ENCODE results near the gene CZIB. TPM values are rescaled to one million over a fixed set of nuclear protein-coding genes. Genes with fewer than 3 reads are reported as not detected.

The CZIB gene
- total RNA-seq, 1 experiment from 2014 or later: 72.7 TPM

DNA sequence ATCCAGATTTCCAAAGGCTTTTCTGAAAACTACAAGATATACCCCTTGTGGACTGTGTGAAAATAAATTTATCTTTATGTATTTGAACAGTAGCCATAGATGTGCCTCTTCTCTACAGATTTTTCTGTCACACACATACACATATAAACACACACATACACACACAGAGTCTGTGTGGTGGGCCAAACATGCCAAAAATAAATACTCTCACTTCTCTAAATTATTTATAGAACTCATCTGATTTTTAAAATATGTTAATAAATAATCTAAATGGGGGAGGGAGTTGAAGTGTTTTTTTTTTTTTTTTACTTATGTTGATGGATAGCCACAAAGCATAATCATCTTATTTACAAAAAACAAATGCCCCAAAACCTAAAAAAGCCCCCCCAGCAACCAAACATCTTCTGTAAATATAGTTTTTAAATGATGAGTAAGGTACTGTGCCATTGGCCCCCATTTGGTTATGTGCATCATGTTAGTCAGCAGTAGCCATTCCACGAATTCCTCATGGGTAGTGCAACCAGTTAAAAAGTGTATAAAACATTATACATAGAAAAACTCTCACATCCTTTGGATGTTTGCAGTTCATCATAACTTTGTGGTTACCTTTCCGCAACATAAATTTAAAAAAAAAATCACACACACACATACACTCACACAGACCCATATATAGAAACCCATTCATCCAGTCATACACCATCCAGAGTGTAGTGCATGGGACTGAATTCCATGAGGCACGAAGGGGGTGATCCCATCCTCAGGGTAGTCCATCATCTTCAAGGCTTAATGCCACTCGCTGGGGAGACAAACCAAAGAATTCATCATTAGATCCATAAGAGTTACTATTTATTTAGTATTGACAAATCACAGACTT, 26.1 kb upstream of the CZIB start:
- no peak overlapping the region for H3K27ac ChIP-seq (ENCODE audit: low read length)
- H3K4me2 ChIP-seq (ENCODE audit: low read depth, low read length, poor library complexity, severe bottlenecking): no peak overlapping the region
- H3K4me3 ChIP-seq (ENCODE audit: low read length): no peak overlapping the region
- no peaks in the 10 kb centered on the region for H3K27me3 ChIP-seq (ENCODE audit: low read length)
- H3K79me2 ChIP-seq (ENCODE audit: low read length): no peaks in the 10 kb centered on the region
- H2AFZ ChIP-seq (ENCODE audit: low read length): no peak overlapping the region
- peaks cover 58% of the 10 kb centered on the region; the same call in 1 of the 2 replicates for H3K36me3 ChIP-seq (ENCODE audit: insufficient read depth, low read length)
- H3K4me1 ChIP-seq (ENCODE audit: low read length): peaks cover 17% of the 10 kb centered on the region
- H3K9me3 ChIP-seq (ENCODE audit: low read length): no peaks in the 10 kb centered on the region
- H3K9ac ChIP-seq (ENCODE audit: low read length): no peak overlapping the region
- no peaks in the 10 kb centered on the region for H3K9me2 ChIP-seq (replicated peaks; ENCODE audit: insufficient read depth, low read length)
- DNase-seq: no peak
- H4K20me1 ChIP-seq (ENCODE audit: insufficient read depth, low read depth, low read length): no peaks in the 10 kb centered on the region

DNA sequence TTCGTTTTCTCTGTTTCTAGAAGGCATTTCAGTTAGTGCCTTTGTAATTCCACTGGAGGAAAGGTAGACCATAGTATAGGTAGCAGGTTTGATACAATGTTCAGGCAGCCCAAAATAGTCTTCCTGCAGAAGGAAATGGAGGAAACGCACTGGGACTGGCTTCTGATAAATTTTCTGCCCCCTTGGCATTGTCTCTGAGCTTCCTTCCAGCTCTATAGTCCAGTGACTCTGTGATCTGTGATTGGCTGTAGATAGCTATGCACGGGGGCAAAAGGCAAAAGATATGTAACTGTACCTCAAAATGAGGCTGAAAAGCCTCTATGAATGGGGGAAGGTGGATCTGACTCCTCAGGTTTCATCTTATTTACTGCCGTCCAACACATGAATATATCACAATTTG, 23.7 kb upstream of the CZIB start:
- peaks cover 20% of the 10 kb centered on the region for H3K4me1 ChIP-seq (ENCODE audit: low read length)
- H3K27me3 ChIP-seq (ENCODE audit: low read length): no peaks in the 10 kb centered on the region
- H3K27ac ChIP-seq (ENCODE audit: low read length): no peak overlapping the region
- DNase-seq: no peak
- H3K9me2 ChIP-seq (replicated peaks; ENCODE audit: insufficient read depth, low read length): no peaks in the 10 kb centered on the region
- H4K20me1 ChIP-seq (ENCODE audit: insufficient read depth, low read depth, low read length): no peaks in the 10 kb centered on the region
- no peak overlapping the region for H3K4me2 ChIP-seq (ENCODE audit: low read depth, low read length, poor library complexity, severe bottlenecking)
- H3K79me2 ChIP-seq (ENCODE audit: low read length): no peaks in the 10 kb centered on the region
- H3K4me3 ChIP-seq (ENCODE audit: low read length): no peak overlapping the region
- no peak overlapping the region for H3K9ac ChIP-seq (ENCODE audit: low read length)
- no peaks in the 10 kb centered on the region for H3K9me3 ChIP-seq (ENCODE audit: low read length)
- no peak overlapping the region for H2AFZ ChIP-seq (ENCODE audit: low read length)
- peaks cover 39% of the 10 kb centered on the region; the same call in 1 of the 2 replicates for H3K36me3 ChIP-seq (ENCODE audit: insufficient read depth, low read length)

DNA sequence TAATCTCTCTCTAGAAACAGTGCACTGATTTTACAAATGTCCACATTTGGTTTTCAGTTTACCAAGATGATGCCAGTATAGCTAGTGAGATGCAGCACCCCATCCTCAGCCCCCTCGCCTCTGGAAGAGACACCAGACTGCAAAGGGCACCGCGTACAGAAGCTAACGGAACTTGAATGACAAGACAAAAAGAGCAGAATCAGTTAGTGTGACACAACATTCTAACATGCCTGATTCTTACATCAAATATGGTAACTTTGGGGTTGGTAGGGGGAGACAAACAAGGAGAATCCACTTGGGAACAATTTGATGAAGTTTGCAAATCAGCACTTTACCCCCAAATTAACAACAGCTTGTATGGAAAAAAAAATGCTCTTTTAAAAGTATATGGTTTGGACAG, 21.9 kb upstream of the CZIB start:
- no peaks in the 10 kb centered on the region for H3K9me3 ChIP-seq (ENCODE audit: low read length)
- H3K4me2 ChIP-seq (ENCODE audit: low read depth, low read length, poor library complexity, severe bottlenecking): no peak overlapping the region
- H3K9me2 ChIP-seq (replicated peaks; ENCODE audit: insufficient read depth, low read length): no peaks in the 10 kb centered on the region
- H3K27ac ChIP-seq (ENCODE audit: low read length): no peak overlapping the region
- no peak overlapping the region for H3K9ac ChIP-seq (ENCODE audit: low read length)
- peaks cover 26% of the 10 kb centered on the region for H3K4me1 ChIP-seq (ENCODE audit: low read length)
- H4K20me1 ChIP-seq (ENCODE audit: insufficient read depth, low read depth, low read length): peaks cover 5% of the 10 kb centered on the region; the same call in 1 of the 2 replicates
- H2AFZ ChIP-seq (ENCODE audit: low read length): no peak overlapping the region
- H3K27me3 ChIP-seq (ENCODE audit: low read length): no peaks in the 10 kb centered on the region
- H3K79me2 ChIP-seq (ENCODE audit: low read length): peaks cover 10% of the 10 kb centered on the region
- peaks cover 24% of the 10 kb centered on the region; the same call in 1 of the 2 replicates for H3K36me3 ChIP-seq (ENCODE audit: insufficient read depth, low read length)
- no peak for DNase-seq
- no peak overlapping the region for H3K4me3 ChIP-seq (ENCODE audit: low read length)

DNA sequence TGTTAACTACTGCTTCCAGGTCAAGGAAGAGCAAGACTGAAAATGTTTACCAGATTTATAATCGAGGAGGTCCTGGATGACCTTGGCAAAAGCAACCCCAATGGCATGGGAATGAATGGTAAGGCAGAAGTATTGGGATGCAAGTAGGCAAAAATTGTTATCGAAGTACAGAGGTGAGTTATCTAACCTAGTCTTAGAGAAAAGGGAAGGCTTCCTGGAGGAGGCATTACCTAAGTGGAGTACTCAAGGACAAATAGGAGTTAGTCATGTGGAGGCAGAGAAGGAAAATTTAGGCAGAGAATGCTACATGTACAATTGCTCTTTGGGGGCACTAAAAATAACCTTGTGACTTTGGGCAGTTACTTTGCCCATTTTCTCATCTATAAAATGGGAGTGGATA, 21.4 kb upstream of the CZIB start:
- Histone ChIP-seq H3K4me2 (ENCODE audit: low read depth, low read length, poor library complexity, severe bottlenecking) (no peak overlapping the region), H3K4me1 (ENCODE audit: low read length) (peaks cover 26% of the 10 kb centered on the region), H3K9ac (ENCODE audit: low read length) (no peak overlapping the region), H3K36me3 (ENCODE audit: insufficient read depth, low read length) (peaks cover 19% of the 10 kb centered on the region; the same call in 1 of the 2 replicates), H4K20me1 (ENCODE audit: insufficient read depth, low read depth, low read length) (peaks cover 5% of the 10 kb centered on the region; the same call in 1 of the 2 replicates), H3K79me2 (ENCODE audit: low read length) (peaks cover 15% of the 10 kb centered on the region), H3K9me2 (replicated peaks; ENCODE audit: insufficient read depth, low read length) (no peaks in the 10 kb centered on the region), H3K27ac (ENCODE audit: low read length) (no peak overlapping the region), H3K9me3 (ENCODE audit: low read length) (no peaks in the 10 kb centered on the region), H3K4me3 (ENCODE audit: low read length) (no peak overlapping the region), H3K27me3 (ENCODE audit: low read length) (no peaks in the 10 kb centered on the region), H2AFZ (ENCODE audit: low read length) (no peak overlapping the region)
- DNase-seq: no peak

- H2AFZ ChIP-seq (ENCODE audit: low read length): no peak within 1 kb of the TSS
- H3K36me3 ChIP-seq (ENCODE audit: insufficient read depth, low read length): peaks cover 6% of the 10 kb centered on the region; the same call in 1 of the 2 replicates
- H3K27ac ChIP-seq (ENCODE audit: low read length): no peak within 1 kb of the TSS
- H3K9ac ChIP-seq (ENCODE audit: low read length): peak within 1 kb of the TSS; percentile 89
- peak within 1 kb of the TSS; percentile 90 for H3K4me3 ChIP-seq (ENCODE audit: low read length)
- H3K79me2 ChIP-seq (ENCODE audit: low read length): peaks cover 32% of the 10 kb centered on the region
- H3K9me3 ChIP-seq (ENCODE audit: low read length): no peaks in the 10 kb centered on the region
- H4K20me1 ChIP-seq (ENCODE audit: insufficient read depth, low read depth, low read length): peaks cover 5% of the 10 kb centered on the region; the same call in 1 of the 2 replicates
- DNase-seq: peak; percentile 98
- peak within 1 kb of the TSS; percentile 93 for H3K4me2 ChIP-seq (ENCODE audit: low read depth, low read length, poor library complexity, severe bottlenecking)
- H3K27me3 ChIP-seq (ENCODE audit: low read length): no peaks in the 10 kb centered on the region
- no peaks in the 10 kb centered on the region for H3K9me2 ChIP-seq (replicated peaks; ENCODE audit: insufficient read depth, low read length)
- peaks cover 25% of the 10 kb centered on the region for H3K4me1 ChIP-seq (ENCODE audit: low read length)
These were observed 18.0 kb upstream of the CZIB start, which contains the start of gene MAGOH for GRCh38 chr1:53238197-53239155. TSS of gene MAGOH (minus strand) at chr1:53238518. CDS start at chr1:53238448, 70 bp downstream.

DNA sequence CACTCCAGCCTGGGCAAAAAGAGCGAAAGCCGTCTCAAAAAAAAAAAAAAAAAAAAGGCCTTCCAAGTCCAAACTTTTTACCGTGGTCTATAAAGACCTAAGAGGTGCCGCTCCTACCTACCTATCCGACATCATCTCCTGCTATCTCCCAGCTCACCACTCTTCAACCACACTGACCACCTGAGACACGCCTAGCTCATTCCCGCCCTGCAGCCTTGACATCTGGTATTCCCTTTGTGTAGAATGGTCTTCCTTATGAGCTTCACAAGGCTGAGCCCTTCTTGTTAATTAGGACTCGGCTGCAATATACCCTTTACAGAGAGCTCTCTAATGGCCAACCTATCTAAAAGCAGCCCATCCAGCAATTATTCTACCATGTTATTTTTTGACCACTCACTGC, 17.2 kb upstream of the CZIB start:
- peaks cover 13% of the 10 kb centered on the region; the same call in 1 of the 2 replicates for H3K36me3 ChIP-seq (ENCODE audit: insufficient read depth, low read length)
- H4K20me1 ChIP-seq (ENCODE audit: insufficient read depth, low read depth, low read length): peaks cover 5% of the 10 kb centered on the region; the same call in 1 of the 2 replicates
- peaks cover 25% of the 10 kb centered on the region for H3K4me1 ChIP-seq (ENCODE audit: low read length)
- peaks cover 33% of the 10 kb centered on the region for H3K79me2 ChIP-seq (ENCODE audit: low read length)
- no peak overlapping the region for H3K27ac ChIP-seq (ENCODE audit: low read length)
- H2AFZ ChIP-seq (ENCODE audit: low read length): no peak overlapping the region
- no peak for DNase-seq
- no peaks in the 10 kb centered on the region for H3K27me3 ChIP-seq (ENCODE audit: low read length)
- peak overlapping the region; percentile 89 for H3K9ac ChIP-seq (ENCODE audit: low read length)
- peak overlapping the region; percentile 93 for H3K4me2 ChIP-seq (ENCODE audit: low read depth, low read length, poor library complexity, severe bottlenecking)
- peak overlapping the region; percentile 90 for H3K4me3 ChIP-seq (ENCODE audit: low read length)
- no peaks in the 10 kb centered on the region for H3K9me3 ChIP-seq (ENCODE audit: low read length)
- H3K9me2 ChIP-seq (replicated peaks; ENCODE audit: insufficient read depth, low read length): no peaks in the 10 kb centered on the region

GRCh38 chr1:53220962-53221286, 490 bp upstream of the CZIB start:
- no peak overlapping the region for H2AFZ ChIP-seq (ENCODE audit: low read length)

More at GRCh38 chr1:53220962-53221286, 490 bp upstream of the CZIB start:
- no peak for DNase-seq
- no peaks in the 10 kb centered on the region for H3K9me3 ChIP-seq (ENCODE audit: low read length)
- peaks cover 18% of the 10 kb centered on the region for H3K79me2 ChIP-seq (ENCODE audit: low read length)
- H3K4me1 ChIP-seq (ENCODE audit: low read length): peaks cover 25% of the 10 kb centered on the region
- peak overlapping the region; percentile 98 for H3K9ac ChIP-seq (ENCODE audit: low read length)
- peak overlapping the region; percentile 86 for H3K4me3 ChIP-seq (ENCODE audit: low read length)
- peak overlapping the region; percentile 79; the same call in 1 of the 2 replicates for H3K27ac ChIP-seq (ENCODE audit: low read length)
- no peaks in the 10 kb centered on the region for H3K9me2 ChIP-seq (replicated peaks; ENCODE audit: insufficient read depth, low read length)
- peak overlapping the region; percentile 100 for H3K4me2 ChIP-seq (ENCODE audit: low read depth, low read length, poor library complexity, severe bottlenecking)
- H3K27me3 ChIP-seq (ENCODE audit: low read length): no peaks in the 10 kb centered on the region
- 0 out of 2 replicates have a peak, but pooled peaks cover 5% of the 10 kb centered on the region for H3K36me3 ChIP-seq (ENCODE audit: insufficient read depth, low read length)
- no peaks in the 10 kb centered on the region for H4K20me1 ChIP-seq (ENCODE audit: insufficient read depth, low read depth, low read length)
